Measurements from ENCODE around the gene SMAD3. TPM values are rescaled to one million over a fixed set of nuclear protein-coding genes. Genes with fewer than 3 reads are reported as not detected.
A peak's percentile ranks its signal among the peaks of the same experiment; 100 is the strongest.

Gene SMAD3
- total RNA-seq, 1 donor from 2014 or later, result 12.5 TPM

DNA sequence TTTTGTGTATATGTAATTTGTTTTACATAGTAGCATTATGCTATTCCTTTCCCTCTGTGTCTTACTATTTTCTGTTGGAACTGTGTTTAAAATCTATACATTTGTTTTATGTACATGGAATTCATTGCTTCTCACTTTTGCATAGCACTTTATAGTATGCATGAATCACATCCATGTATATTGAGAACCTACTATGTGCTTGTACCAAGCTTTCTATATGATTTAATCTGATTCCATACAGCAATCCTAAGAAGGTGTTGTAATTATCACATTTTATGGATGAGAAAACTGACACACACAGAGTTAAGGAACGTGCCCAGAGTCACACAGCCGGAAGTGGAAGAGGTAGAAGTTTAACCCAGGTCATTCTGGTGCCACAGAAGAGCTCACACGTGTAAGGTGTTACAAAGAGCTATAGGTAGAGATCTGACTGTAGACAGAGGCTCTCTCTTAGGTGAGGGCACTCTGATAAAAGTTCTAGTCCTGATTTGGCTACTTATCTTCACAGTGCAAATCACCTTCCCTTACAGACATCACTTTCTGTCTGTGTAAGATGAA lies 3.5 kb upstream of the SMAD3 start:
- TF ChIP-seq EZH2phosphoT487 (IDR thresholded peaks at IDR 0.05), result no peak
- Mint-ChIP-seq H3K27ac (no peak overlapping the region), H3K27me3 (ENCODE audit: insufficient read depth, low read depth) (peaks cover 14% of the 10 kb centered on the region), H3K4me1 (peaks cover 30% of the 10 kb centered on the region), H3K36me3 (no peaks in the 10 kb centered on the region), H3K9me3 (no peaks in the 10 kb centered on the region), H3K4me3 (no peak overlapping the region)
- Histone ChIP-seq H3K4me2 (no peak overlapping the region), H3K27ac (no peak overlapping the region), H3K9ac (no peak overlapping the region), H3K4me1 (peaks cover 16% of the 10 kb centered on the region), H4K20me1 (ENCODE audit: low read depth) (no peaks in the 10 kb centered on the region), H3K9me3 (ENCODE audit: low read depth) (no peaks in the 10 kb centered on the region), H3F3A (ENCODE audit: low read depth) (peaks cover 36% of the 10 kb centered on the region), H3K4me3 (no peak overlapping the region), H3K79me2 (ENCODE audit: low read depth) (peaks cover 9% of the 10 kb centered on the region), H3K27me3 (peaks cover 32% of the 10 kb centered on the region), H3K36me3 (no peaks in the 10 kb centered on the region), H2AFZ (replicated peaks) (no peak overlapping the region)
- DNase-seq (ENCODE audit: low spot score), result no peak

DNA sequence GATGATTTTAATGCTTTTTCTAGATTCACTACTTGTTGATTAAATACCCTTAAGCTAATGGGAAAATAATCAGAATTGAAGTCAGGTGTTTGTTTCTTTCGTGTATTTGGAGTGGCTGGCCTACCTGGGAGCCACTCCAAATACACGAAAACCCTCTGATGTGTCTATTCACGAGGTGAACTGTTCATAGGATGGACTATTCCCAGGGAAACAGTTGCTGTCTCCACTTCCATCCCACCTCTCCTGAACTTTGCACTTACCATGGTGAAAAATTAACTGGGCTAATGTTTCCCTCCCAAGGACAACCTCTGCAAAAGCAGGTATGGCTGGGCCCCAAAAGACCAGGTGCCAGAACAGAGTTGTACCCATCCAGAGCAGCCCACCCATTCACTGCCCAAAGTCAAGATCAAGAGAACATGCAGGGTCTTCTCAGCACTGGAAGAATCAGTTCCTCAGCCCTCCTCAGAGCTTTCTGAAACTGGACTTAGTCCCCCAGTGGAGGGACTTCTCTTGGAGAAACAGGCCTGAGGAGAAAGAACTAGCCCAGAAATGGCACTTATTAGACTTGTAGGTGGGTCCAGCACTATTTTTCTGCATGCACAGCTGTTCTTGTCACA lies 2.9 kb upstream of the SMAD3 start:
- peaks cover 40% of the 10 kb centered on the region for H3F3A ChIP-seq (ENCODE audit: low read depth)
- no peaks in the 10 kb centered on the region for H3K9me3 Mint-ChIP-seq
- peaks cover 18% of the 10 kb centered on the region for H3K27me3 Mint-ChIP-seq (ENCODE audit: insufficient read depth, low read depth)
- no peaks in the 10 kb centered on the region for H3K9me3 ChIP-seq (ENCODE audit: low read depth)
- peaks cover 34% of the 10 kb centered on the region for H3K4me1 Mint-ChIP-seq
- no peaks in the 10 kb centered on the region for H3K36me3 Mint-ChIP-seq
- no peak overlapping the region for H3K27ac ChIP-seq
- H3K79me2 ChIP-seq (ENCODE audit: low read depth), result peaks cover 15% of the 10 kb centered on the region
- no peak overlapping the region for H3K9ac ChIP-seq
- H3K4me1 ChIP-seq, result peaks cover 20% of the 10 kb centered on the region
- peaks cover 32% of the 10 kb centered on the region for H3K27me3 ChIP-seq
- no peak for DNase-seq (ENCODE audit: low spot score)
- no peak overlapping the region for H3K4me2 ChIP-seq
- no peak overlapping the region for H3K4me3 Mint-ChIP-seq
- H4K20me1 ChIP-seq (ENCODE audit: low read depth), result peaks cover 4% of the 10 kb centered on the region
- no peak overlapping the region for H3K27ac Mint-ChIP-seq
- TF ChIP-seq EZH2phosphoT487 (IDR thresholded peaks at IDR 0.05) (no peak), EZH2 (IDR thresholded peaks at IDR 0.05) (no peak)
- TF ChIP-seq, protein P1, sequence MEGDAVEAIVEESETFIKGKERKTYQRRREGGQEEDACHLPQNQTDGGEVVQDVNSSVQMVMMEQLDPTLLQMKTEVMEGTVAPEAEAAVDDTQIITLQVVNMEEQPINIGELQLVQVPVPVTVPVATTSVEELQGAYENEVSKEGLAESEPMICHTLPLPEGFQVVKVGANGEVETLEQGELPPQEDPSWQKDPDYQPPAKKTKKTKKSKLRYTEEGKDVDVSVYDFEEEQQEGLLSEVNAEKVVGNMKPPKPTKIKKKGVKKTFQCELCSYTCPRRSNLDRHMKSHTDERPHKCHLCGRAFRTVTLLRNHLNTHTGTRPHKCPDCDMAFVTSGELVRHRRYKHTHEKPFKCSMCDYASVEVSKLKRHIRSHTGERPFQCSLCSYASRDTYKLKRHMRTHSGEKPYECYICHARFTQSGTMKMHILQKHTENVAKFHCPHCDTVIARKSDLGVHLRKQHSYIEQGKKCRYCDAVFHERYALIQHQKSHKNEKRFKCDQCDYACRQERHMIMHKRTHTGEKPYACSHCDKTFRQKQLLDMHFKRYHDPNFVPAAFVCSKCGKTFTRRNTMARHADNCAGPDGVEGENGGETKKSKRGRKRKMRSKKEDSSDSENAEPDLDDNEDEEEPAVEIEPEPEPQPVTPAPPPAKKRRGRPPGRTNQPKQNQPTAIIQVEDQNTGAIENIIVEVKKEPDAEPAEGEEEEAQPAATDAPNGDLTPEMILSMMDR (IDR thresholded peaks at IDR 0.05), result no peak
- H2AFZ ChIP-seq (replicated peaks), result no peak overlapping the region
- H3K36me3 ChIP-seq, result no peaks in the 10 kb centered on the region
- no peak overlapping the region for H3K4me3 ChIP-seq

DNA sequence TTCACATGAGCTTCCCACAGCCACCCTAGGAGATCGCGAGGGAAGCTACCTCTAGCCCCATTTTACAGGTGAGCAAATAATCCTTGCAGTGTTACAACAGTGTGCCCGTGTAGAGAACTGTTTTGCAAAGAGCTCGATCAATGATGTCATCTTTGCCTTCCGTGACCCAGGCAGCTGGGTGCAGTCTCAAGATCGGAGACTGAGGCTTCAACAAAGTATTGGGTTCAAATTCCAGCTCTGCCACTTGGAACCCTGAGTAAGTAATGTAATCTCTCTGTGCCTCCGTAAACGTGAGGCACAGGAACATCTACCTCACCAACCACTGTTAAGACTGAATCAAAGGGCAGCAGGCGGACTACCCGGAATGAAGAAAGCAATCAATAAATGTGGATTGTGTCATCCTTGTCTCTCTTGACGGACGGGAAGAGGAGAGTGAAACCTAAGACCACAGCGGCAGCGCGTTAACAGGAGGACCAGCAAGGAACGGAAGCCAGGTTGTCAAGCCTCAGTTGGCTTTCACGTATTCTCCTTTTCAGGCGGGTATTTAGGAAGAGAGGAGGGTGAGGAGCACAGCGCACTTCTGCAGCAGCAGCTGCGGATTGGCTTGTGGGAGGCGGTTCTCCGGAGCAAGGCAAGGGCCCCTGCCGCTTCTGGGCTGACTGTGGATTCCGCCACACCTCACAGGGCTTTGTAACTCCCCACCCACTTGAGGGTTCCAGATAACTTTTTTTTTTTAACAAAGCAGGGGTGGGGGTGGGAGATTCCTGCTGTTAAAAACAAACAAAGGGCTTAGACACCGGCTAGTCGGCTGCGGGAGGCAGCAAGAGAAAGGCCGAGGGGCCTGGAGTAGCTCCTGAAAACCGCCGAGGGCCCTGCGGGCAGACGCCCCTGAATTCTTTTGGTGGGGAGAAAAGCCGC lies 1.5 kb upstream of the SMAD3 start:
- no peak overlapping the region for H3K27ac ChIP-seq

More for the DNA sequence above, 1.5 kb upstream of the SMAD3 start:
- no peak overlapping the region for H3K9ac ChIP-seq
- Mint-ChIP-seq H3K36me3 (no peaks in the 10 kb centered on the region), H3K4me1 (peaks cover 47% of the 10 kb centered on the region), H3K27me3 (ENCODE audit: insufficient read depth, low read depth) (peaks cover 21% of the 10 kb centered on the region), H3K9me3 (no peaks in the 10 kb centered on the region), H3K4me3 (peak overlapping the region; percentile 80), H3K27ac (peak overlapping the region; percentile 54)
- peaks cover 35% of the 10 kb centered on the region for H3K4me1 ChIP-seq
- H4K20me1 ChIP-seq (ENCODE audit: low read depth), result peaks cover 18% of the 10 kb centered on the region
- no peaks in the 10 kb centered on the region for H3K36me3 ChIP-seq
- TF ChIP-seq, protein P1 (IDR thresholded peaks at IDR 0.05), result no peak
- TF ChIP-seq EZH2 (IDR thresholded peaks at IDR 0.05), result peak; percentile 52
- DNase-seq (ENCODE audit: low spot score), result peak; percentile 79
- H3K4me2 ChIP-seq, result peak overlapping the region; percentile 100
- peak overlapping the region; percentile 52 for H2AFZ ChIP-seq (replicated peaks)
- H3K27me3 ChIP-seq, result peaks cover 32% of the 10 kb centered on the region
- H3K9me3 ChIP-seq (ENCODE audit: low read depth), result no peaks in the 10 kb centered on the region
- peak overlapping the region; percentile 95 for H3K4me3 ChIP-seq
- H3F3A ChIP-seq (ENCODE audit: low read depth), result peaks cover 55% of the 10 kb centered on the region
- peaks cover 29% of the 10 kb centered on the region for H3K79me2 ChIP-seq (ENCODE audit: low read depth)
